K562 (cell line): ENCODE data around the gene GAL3ST2. TPM values are rescaled to one million over a fixed set of nuclear protein-coding genes. Genes with fewer than 3 reads are reported as not detected.
A peak's percentile ranks its signal among the peaks of the same experiment; 100 is the strongest.

ENCODE experiments used
- ATAC-seq: fragments of 200-7000 bp; cut with Tn5 transposase; 3 replicates; pipeline ENCODE4 v1.9.1; 2020; ENCODE audit warnings: moderate library complexity
- BruUV-seq: library from RNA; stranded (reverse); fragments of 400-500 nt; replicated peaks from 2 replicates; lab custom pipeline; 2021; lab: Mats Ljungman, UMichigan
- CTCF ChIA-PET: fragments of 300-600 bp; formaldehyde crosslinking; extraction: SDS; loops from one replicate; lab custom pipeline; 2021; ENCODE audit warnings: low intra/inter-chr PET ratio; lab: Yijun Ruan, JAX
- POLR2A ChIA-PET: fragments of 300-600, 350-650 bp; sonication (Branson Sonifier 250); formaldehyde crosslinking; extraction: SDS; loops from one replicate; lab custom pipeline; 2021; ENCODE audit warnings: antibody characterized with exemption, inconsistent platforms; lab: Yijun Ruan, JAX
- DNase-seq, 4 experiments: peaks; one replicate each; pipeline versions ENCODE4 v3.0.0 to v3.0.0-alpha.2; 2011 to 2018; ENCODE audit warnings: low spot score in 3 of 4, mixed read lengths in 3 of 4; ENCODE audit errors: extremely low read depth in 1 of 4
- FAIRE-seq: peaks from 2 replicates; lab custom pipeline; 2011; peaks lifted over from hg19 to GRCh38; lab: Jason Lieb, UNC
- H2AFZ ChIP-seq: 2 replicates; pipeline ENCODE4 v1.6.0; 2011; ENCODE audit warnings: low read depth, low read length, control low read depth, inconsistent platforms
- H3K27ac ChIP-seq: fragments of 200-600 bp; 3 replicates; pipeline ENCODE4 v1.8.0; 2011; ENCODE audit warnings: low read depth, mild to moderate bottlenecking, control low read depth, inconsistent platforms, low read length, moderate library complexity, mixed read lengths; ENCODE audit errors: extremely low read depth
- H3K27me3 ChIP-seq, 2 experiments: fragments of 300-600 bp in 1 of 2; 2 replicates in 1 of 2; 3 replicates in 1 of 2; pipeline versions ENCODE4 v1.6.0 to v1.8.0; 2011; ENCODE audit warnings: inconsistent platforms in 2 of 2, low read length in 2 of 2, mild to moderate bottlenecking in 1 of 2, mixed read lengths in 1 of 2, moderate library complexity in 1 of 2; ENCODE audit not compliant: control insufficient read depth in 2 of 2, insufficient read depth in 2 of 2
- H3K36me3 ChIP-seq: fragments of 300-600 bp; 3 replicates; pipeline ENCODE4 v1.8.0; 2011; ENCODE audit warnings: mild to moderate bottlenecking, low read length, inconsistent platforms; ENCODE audit not compliant: control insufficient read depth, insufficient read depth
- H3K4me1 ChIP-seq, 2 experiments: fragments of 200-600 bp in 1 of 2; replicated peaks in 1 of 2; 2 replicates in 1 of 2; 3 replicates in 1 of 2; pipeline versions ENCODE4 v1.5.1 to v1.8.0; 2011; ENCODE audit warnings: inconsistent platforms in 2 of 2, low read length in 2 of 2, mild to moderate bottlenecking in 1 of 2, mixed read lengths in 1 of 2, moderate library complexity in 1 of 2; ENCODE audit not compliant: control insufficient read depth in 2 of 2, insufficient read depth in 2 of 2
- H3K4me2 ChIP-seq: 2 replicates; pipeline ENCODE4 v1.6.1; 2011; ENCODE audit warnings: low read length, control low read depth, inconsistent platforms, mixed read lengths; ENCODE audit not compliant: insufficient read depth
- H3K4me3 ChIP-seq: fragments of 200-600 bp; sonication (generic), shearing (Covaris generic); 2 replicates; pipeline ENCODE4 v1.5.1; 2016; ENCODE audit warnings: control low read depth, inconsistent platforms
- H3K79me2 ChIP-seq: fragments of 200-600 bp; 3 replicates; pipeline ENCODE4 v1.8.0; 2011; ENCODE audit warnings: low read length, inconsistent platforms; ENCODE audit not compliant: control insufficient read depth, insufficient read depth
- H3K9ac ChIP-seq, 2 experiments: 2 replicates each; pipeline versions ENCODE4 v1.6.0 to v1.6.1; 2011; ENCODE audit warnings: low read depth in 2 of 2, low read length in 2 of 2, control low read depth in 1 of 2, inconsistent platforms in 1 of 2, mild to moderate bottlenecking in 1 of 2, mixed read lengths in 1 of 2; ENCODE audit not compliant: insufficient read depth in 1 of 2
- H3K9me1 ChIP-seq: one replicate; pipeline ENCODE4 v1.6.0; 2011; ENCODE audit warnings: inconsistent platforms, mild to moderate bottlenecking, low read length, moderate library complexity; ENCODE audit not compliant: control insufficient read depth, insufficient read depth
- H3K9me3 ChIP-seq: replicated peaks from 2 replicates; pipeline ENCODE4 v1.5.1; 2011; ENCODE audit warnings: low read depth, low read length, inconsistent platforms; ENCODE audit not compliant: control insufficient read depth, insufficient read depth
- H4K20me1 ChIP-seq: replicated peaks from 2 replicates; pipeline ENCODE4 v1.6.1; 2011; ENCODE audit warnings: low read length, inconsistent platforms, mixed read lengths; ENCODE audit not compliant: control insufficient read depth, insufficient read depth
- ARID3B ChIP-seq: fragments of 250-450 bp; sonication (Bioruptor Pico); IDR thresholded peaks from 2 replicates; pipeline ENCODE4 v1.4.0; 2020; ENCODE audit warnings: borderline replicate concordance
- ELK1 ChIP-seq: sonication (generic); formaldehyde crosslinking; IDR thresholded peaks from 2 replicates; pipeline ENCODE4 v1.8.1; 2022; ENCODE audit warnings: missing genetic modification reagents
- PRPF4 ChIP-seq: fragments of 200-400 bp; formaldehyde crosslinking; IDR thresholded peaks from one replicate; pipeline ENCODE4 v1.6.1; 2017; ENCODE audit warnings: low read length, low read depth, mild to moderate bottlenecking; ENCODE audit not compliant: insufficient read depth, poor library complexity, severe bottlenecking
- SNRNP70 ChIP-seq: fragments of 200-400 bp; formaldehyde crosslinking; optimal IDR thresholded peaks from 2 replicates; pipeline ENCODE3; 2017; ENCODE audit warnings: low read depth, low read length
- TCF3 ChIP-seq: sonication (generic); formaldehyde crosslinking; IDR thresholded peaks from 2 replicates; pipeline ENCODE4 v1.4.0; 2020; ENCODE audit warnings: mild to moderate bottlenecking, missing genetic modification reagents
- USF1 ChIP-seq: sonication (generic); formaldehyde crosslinking; IDR thresholded peaks from 2 replicates; pipeline ENCODE4 v1.9.0; 2022; ENCODE audit warnings: mild to moderate bottlenecking, missing genetic modification reagents
- ZBTB7A ChIP-seq: IDR thresholded peaks from 2 replicates; pipeline ENCODE4 v1.6.1; 2011; ENCODE audit warnings: low read depth, mild to moderate bottlenecking, low read length, moderate library complexity, borderline replicate concordance; ENCODE audit not compliant: control insufficient read depth
- ZFPM2 ChIP-seq: fragments of 250-450 bp; sonication (Bioruptor Pico); IDR thresholded peaks from 2 replicates; pipeline ENCODE4 v1.5.1; 2022; ENCODE audit warnings: mild to moderate bottlenecking
- ZNF134 ChIP-seq: fragments of 250-450 bp; sonication (Bioruptor Pico); conservative IDR thresholded peaks from 2 replicates; pipeline ENCODE4 v1.4.0; 2020
- ZNF217 ChIP-seq: sonication (generic); formaldehyde crosslinking; IDR thresholded peaks from 2 replicates; pipeline ENCODE4 v1.8.0; 2022; ENCODE audit warnings: mild to moderate bottlenecking, missing genetic modification reagents
- ZNF518B ChIP-seq: fragments of 250-450 bp; sonication (Bioruptor Pico); IDR thresholded peaks from 2 replicates; pipeline ENCODE4 v1.5.0; 2021; ENCODE audit warnings: mild to moderate bottlenecking, moderate library complexity
- WGBS: fragments of 100-300 bp; shearing (Covaris generic); methylation state at CpG from one replicate; pipeline ENCODE4 v1.1.6; 2016; ENCODE audit warnings: low coverage, mixed read lengths; ENCODE audit not compliant: insufficient coverage; ENCODE audit errors: missing lambda C conversion rate; 5-methylcytosine and 5-hydroxymethylcytosine counted together
- in situ Hi-C: fragments of 300-500 bp; cut with MboI; formaldehyde crosslinking; loops from 4 replicates; pipeline ENCODE4 v1.15.0; 2018; ENCODE audit warnings: inconsistent platforms, mixed read lengths
- intact Hi-C: fragments of 100-400 bp; cut with micrococcal nuclease; formaldehyde crosslinking; loops from 2 replicates; pipeline ENCODE4 v1.14.2; 2022
- polyA plus RNA-seq, 8 experiments: library from polyadenylated mRNA; depleted of rRNA in 4 of 8; stranded (reverse) in 5 of 8; unstranded in 3 of 8; fragments of >200 nt; fragmentation: Nextera tagmentation in 2 of 8; fragmentation: Illumina TruSeq in 1 of 8; extraction: Ambion mirVana in 2 of 8; extraction: Trizol in 1 of 8; gene quantifications; 2 replicates each; pipeline versions ENCODE4 v1.2.1 to v1.2.3, GENCODE V29; 2011 to 2014; ENCODE audit warnings: inconsistent platforms in 1 of 8, missing spikeins in 1 of 8
- total RNA-seq, 7 experiments: library from RNA; depleted of rRNA in 6 of 7; stranded (reverse); fragments of >200 nt in 6 of 7; fragmentation: Illumina TruSeq in 2 of 7; extraction: Trizol in 2 of 7; gene quantifications; 2 replicates each; pipeline versions ENCODE4 v1.2.1 to v1.2.3, GENCODE V29; 2011 to 2021; ENCODE audit warnings: low replicate concordance in 1 of 7

Gene GAL3ST2
- total and polyA plus RNA-seq, 9 of the 15 experiments (the other 6 are each of a cell fraction or from before 2014, with no cell fraction given): 0.42 TPM; not detected in 8

- Histone ChIP-seq H3K9me3 (no peaks in the 10 kb centered on the region), H2AFZ (no peak within 1 kb of the TSS), H3K27me3 (no peaks in the 10 kb centered on the region), H3K4me3 (no peak within 1 kb of the TSS), H3K9me1 (no peaks in the 10 kb centered on the region), H3K36me3 (no peaks in the 10 kb centered on the region), H4K20me1 (no peaks in the 10 kb centered on the region), H3K79me2 (no peaks in the 10 kb centered on the region; the same call in 2 of the 3 replicates), H3K4me2 (no peak within 1 kb of the TSS), H3K27ac (peak within 1 kb of the TSS; percentile 35; the same call in 1 of the 3 replicates), H3K9ac (peak within 1 kb of the TSS in 1 of 2 experiments; percentile 35; a peak in 1 of 4 replicates), H3K4me1 (peaks cover 12 to 51% of the 10 kb centered on the region in 2 experiments)
- BruUV-seq: no TSS peak
- peak in 1 of 4 experiments; percentile 2 for DNase-seq
- no peak for ATAC-seq
- POLR2A ChIA-PET: interaction anchor here (0.6 to 0.7 kb wide), 2 partner anchors 44 to 149 kb away, joined by 3 read pairs; no protein-coding TSS in a partner anchor
- 65% methylated on average over 7 of the region's 31 CpGs for WGBS
- in situ Hi-C loops: no loop called here
- CTCF ChIA-PET: no interaction called here
- intact Hi-C loops: no loop called here
- no peak for FAIRE-seq
- TF ChIP-seq ZNF217 (CRISPR knock-in tag) (no peak), ZBTB7A (no peak), ZNF134 (no peak), SNRNP70 (no peak), USF1 (CRISPR knock-in tag) (peak; percentile 11; the same call in 1 of the 2 replicates), ZNF518B (CRISPR knock-in tag) (no peak), PRPF4 (no peak), ELK1 (CRISPR knock-in tag) (no peak), ZFPM2 (CRISPR knock-in tag) (no peak), TCF3 (no peak), ARID3B (no peak)
Measured at GRCh38 chr2:241808721-241809382, 32.2 kb downstream of the GAL3ST2 start, which contains the start of gene NEU4. Gene NEU4 (plus strand): TSS chr2:241809193. CDS start chr2:241814485, 5,292 bp downstream.
